HAP-1 (cell line): ENCODE data around the gene ROBO4.

Source experiments
- DNase-seq, 2 experiments: peaks; one replicate each; pipeline ENCODE4 v3.0.0-alpha.2; 2016 to 2020; ENCODE audit warnings: low spot score in 2 of 2
- H3K27me3 ChIP-seq: fragments of 250-450 bp; sonication (Bioruptor Pico); 2 replicates; pipeline ENCODE4 v1.5.1; 2020; ENCODE audit warnings: low read depth, mild to moderate bottlenecking, moderate library complexity
- H3K36me3 ChIP-seq: fragments of 250-450 bp; sonication (Bioruptor Pico); replicated peaks from 2 replicates; pipeline ENCODE4 v1.5.1; 2020; ENCODE audit warnings: mild to moderate bottlenecking
- H3K4me1 ChIP-seq: fragments of 250-450 bp; sonication (Bioruptor Pico); 2 replicates; pipeline ENCODE4 v1.5.1; 2020; ENCODE audit warnings: mild to moderate bottlenecking
- H3K4me3 ChIP-seq: fragments of 250-450 bp; sonication (Bioruptor Pico); 2 replicates; pipeline ENCODE4 v1.5.1; 2020; ENCODE audit warnings: mild to moderate bottlenecking, moderate library complexity
- H3K9me3 ChIP-seq: fragments of 250-450 bp; sonication (Bioruptor Pico); 2 replicates; pipeline ENCODE4 v1.5.1; 2020; ENCODE audit warnings: mild to moderate bottlenecking, moderate library complexity
- in situ Hi-C: fragments of 300-500 bp; cut with MboI; formaldehyde crosslinking; loops from 3 replicates; pipeline ENCODE4 v1.14.3; 2020; ENCODE audit warnings: low sequenced_read_pairs, inconsistent platforms, mixed read lengths

ROBO4 gene

GRCh38 chr11:124930799-124931198 lies 33.1 kb upstream of the ROBO4 start:
- Histone ChIP-seq H3K4me1 (no peaks in the 10 kb centered on the region), H3K36me3 (no peaks in the 10 kb centered on the region), H3K27me3 (peaks cover 15% of the 10 kb centered on the region), H3K4me3 (no peak overlapping the region), H3K9me3 (no peaks in the 10 kb centered on the region)
- in situ Hi-C loops = no loop called here
- DNase-seq = no peak

- Histone ChIP-seq H3K36me3 (no peaks in the 10 kb centered on the region), H3K9me3 (no peaks in the 10 kb centered on the region), H3K4me1 (no peaks in the 10 kb centered on the region), H3K4me3 (no peak overlapping the region), H3K27me3 (peaks cover 12% of the 10 kb centered on the region)
- in situ Hi-C loops = no loop called here
- DNase-seq = no peak
Measured at GRCh38 chr11:124928942-124929665, 31.4 kb upstream of the ROBO4 start.

- in situ Hi-C loops = no loop called here
Measured at GRCh38 chr11:124923296-124923695, 25.6 kb upstream of the ROBO4 start.

DNA sequence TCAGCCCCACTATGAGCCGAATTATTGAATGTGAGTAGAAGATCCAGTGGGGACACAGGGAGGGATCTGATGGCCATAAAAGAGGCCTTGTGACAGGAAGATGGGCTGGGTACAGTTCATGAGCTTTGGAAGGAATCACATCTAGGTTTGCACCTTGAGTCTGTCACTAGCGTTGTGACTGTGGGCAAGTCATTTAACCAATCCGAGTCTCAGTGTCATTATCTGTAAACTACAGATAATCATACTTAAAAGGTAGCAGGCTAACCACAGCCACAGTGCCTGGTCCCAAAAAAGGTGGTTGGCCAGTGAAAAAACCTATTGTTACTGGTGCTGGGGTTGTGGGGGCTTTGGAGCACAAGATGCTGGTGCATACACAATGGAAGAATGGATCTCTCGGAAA lies 25.2 kb upstream of the ROBO4 start:
- in situ Hi-C loops = no loop called here
- H3K4me3 ChIP-seq = no peak overlapping the region
- H3K4me1 ChIP-seq = no peaks in the 10 kb centered on the region
- no peaks in the 10 kb centered on the region for H3K9me3 ChIP-seq
- DNase-seq = no peak
- 0 out of 2 replicates have a peak, but pooled peaks cover 6% of the 10 kb centered on the region for H3K27me3 ChIP-seq
- no peaks in the 10 kb centered on the region for H3K36me3 ChIP-seq

More at GRCh38 chr11:124923296-124923695, 25.6 kb upstream of the ROBO4 start:
- H3K27me3 ChIP-seq = 0 out of 2 replicates have a peak, but pooled peaks cover 4% of the 10 kb centered on the region
- H3K4me1 ChIP-seq = no peaks in the 10 kb centered on the region
- no peak for DNase-seq
- H3K9me3 ChIP-seq = no peaks in the 10 kb centered on the region
- no peaks in the 10 kb centered on the region for H3K36me3 ChIP-seq
- no peak overlapping the region for H3K4me3 ChIP-seq

DNA sequence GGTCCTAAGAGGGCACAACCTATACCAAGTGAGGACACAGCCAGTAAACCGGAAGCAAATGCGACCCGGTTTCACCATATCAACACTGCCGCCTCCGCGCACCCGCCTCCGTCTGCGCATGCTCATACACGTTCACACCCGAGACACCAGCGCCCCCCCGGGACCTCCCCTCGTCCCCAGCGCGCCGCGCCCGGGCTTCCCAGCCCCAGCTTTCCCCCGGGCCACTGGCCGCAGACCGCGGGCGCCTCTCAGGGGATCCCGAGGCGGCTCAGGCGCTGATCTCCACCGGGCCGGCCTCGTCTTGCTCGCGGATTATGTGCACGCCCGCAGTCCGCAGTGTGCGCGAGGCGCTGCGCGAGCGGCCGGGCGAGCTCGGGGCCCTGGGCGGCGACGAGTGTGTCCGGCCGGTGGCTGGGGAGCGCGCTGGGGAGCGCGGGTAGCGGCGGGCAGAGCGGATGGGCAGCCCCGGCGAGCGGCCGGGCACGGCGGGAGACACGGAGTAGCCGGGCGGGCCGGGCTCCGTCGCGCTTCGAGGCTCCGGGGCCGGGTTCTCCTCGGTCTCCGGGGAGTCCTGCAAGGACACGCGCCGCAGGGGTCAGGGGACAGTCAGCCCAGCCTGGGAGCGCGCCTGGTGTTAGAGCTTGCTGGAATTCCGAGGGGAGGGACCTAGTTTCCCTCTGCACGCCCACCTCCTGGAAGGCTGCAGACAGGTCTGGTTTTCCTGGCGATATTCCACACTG lies 23.4 kb upstream of the ROBO4 start:
- no peaks in the 10 kb centered on the region for H3K4me1 ChIP-seq
- no peaks in the 10 kb centered on the region for H3K36me3 ChIP-seq
- DNase-seq = no peak
- in situ Hi-C loops = no loop called here
- no peaks in the 10 kb centered on the region for H3K9me3 ChIP-seq
- 0 out of 2 replicates have a peak, but pooled peaks cover 3% of the 10 kb centered on the region for H3K27me3 ChIP-seq
- no peak overlapping the region for H3K4me3 ChIP-seq

GRCh38 chr11:124920356-124920755 lies 22.7 kb upstream of the ROBO4 start:
- DNase-seq = no peak
- no peaks in the 10 kb centered on the region for H3K4me1 ChIP-seq
- no peaks in the 10 kb centered on the region for H3K36me3 ChIP-seq
- no peaks in the 10 kb centered on the region for H3K9me3 ChIP-seq
- in situ Hi-C loops = no loop called here
- H3K4me3 ChIP-seq = no peak overlapping the region
- 0 out of 2 replicates have a peak, but pooled peaks cover 3% of the 10 kb centered on the region for H3K27me3 ChIP-seq

GRCh38 chr11:124919898-124920297 lies 22.2 kb upstream of the ROBO4 start:
- DNase-seq = no peak
- in situ Hi-C loops = no loop called here
- H3K4me3 ChIP-seq = no peak overlapping the region
- no peaks in the 10 kb centered on the region for H3K9me3 ChIP-seq
- H3K27me3 ChIP-seq = 0 out of 2 replicates have a peak, but pooled peaks cover 3% of the 10 kb centered on the region
- H3K36me3 ChIP-seq = no peaks in the 10 kb centered on the region
- no peaks in the 10 kb centered on the region for H3K4me1 ChIP-seq

- in situ Hi-C loops = no loop called here
- Histone ChIP-seq H3K27me3 (0 out of 2 replicates have a peak, but pooled peaks cover 3% of the 10 kb centered on the region), H3K36me3 (no peaks in the 10 kb centered on the region), H3K4me1 (no peaks in the 10 kb centered on the region), H3K9me3 (no peaks in the 10 kb centered on the region), H3K4me3 (no peak within 1 kb of the TSS)
- no peak for DNase-seq
Measured at GRCh38 chr11:124918950-124919349, 21.3 kb upstream of the ROBO4 start, which contains the start of gene HEPN1. HEPN1 (plus strand) TSS chr11:124919250.

DNA sequence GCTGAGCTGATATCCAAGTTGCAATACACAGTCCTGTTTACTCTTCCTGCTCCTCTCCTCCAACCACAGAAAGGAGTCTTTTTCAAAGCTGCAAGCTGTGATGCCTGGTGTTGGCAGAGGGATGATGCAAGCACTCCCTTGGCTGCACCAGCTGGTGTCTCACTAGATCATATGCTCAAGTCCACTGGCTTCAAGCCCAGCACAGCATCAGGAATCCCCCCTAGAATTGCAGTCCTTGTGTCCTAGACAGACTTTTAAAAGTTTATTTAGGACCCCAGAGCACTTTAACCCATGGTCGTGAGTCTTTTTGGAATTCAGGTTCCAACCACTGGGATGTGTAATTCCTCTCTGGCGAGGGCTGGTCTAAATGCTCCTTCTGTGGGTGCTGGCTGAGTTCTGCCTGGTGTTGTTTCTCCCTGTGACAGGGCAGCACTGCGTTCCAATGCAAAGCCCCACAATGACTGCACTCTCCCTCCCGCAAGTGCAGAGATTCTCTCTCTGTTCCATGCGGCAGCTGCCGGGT lies 19.5 kb upstream of the ROBO4 start:
- no peaks in the 10 kb centered on the region for H3K9me3 ChIP-seq
- H3K36me3 ChIP-seq = no peaks in the 10 kb centered on the region
- 0 out of 2 replicates have a peak, but pooled peaks cover 3% of the 10 kb centered on the region for H3K27me3 ChIP-seq
- in situ Hi-C loops = no loop called here
- no peaks in the 10 kb centered on the region for H3K4me1 ChIP-seq
- H3K4me3 ChIP-seq = no peak overlapping the region
- no peak for DNase-seq

DNA sequence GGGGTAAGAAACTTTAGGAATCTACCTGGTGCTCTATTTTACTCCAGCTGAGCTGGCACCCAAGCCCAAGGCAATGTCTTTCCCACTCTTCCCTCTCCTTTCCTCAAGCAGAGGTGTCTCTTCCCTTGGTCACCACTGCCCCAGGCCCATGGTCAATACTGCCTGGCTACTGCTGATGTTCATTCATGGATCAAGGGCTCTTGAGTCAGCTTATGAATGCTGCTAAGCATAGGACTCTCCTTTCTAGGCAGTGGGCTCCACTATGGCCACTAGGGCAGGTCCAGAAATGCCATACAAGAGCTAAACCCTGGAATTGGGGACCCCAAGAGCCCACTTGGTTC lies 18.7 kb upstream of the ROBO4 start:
- no peak for DNase-seq
- no peaks in the 10 kb centered on the region for H3K36me3 ChIP-seq
- no peaks in the 10 kb centered on the region for H3K4me1 ChIP-seq
- 0 out of 2 replicates have a peak, but pooled peaks cover 3% of the 10 kb centered on the region for H3K27me3 ChIP-seq
- in situ Hi-C loops = no loop called here
- H3K4me3 ChIP-seq = no peak overlapping the region
- no peaks in the 10 kb centered on the region for H3K9me3 ChIP-seq

DNA sequence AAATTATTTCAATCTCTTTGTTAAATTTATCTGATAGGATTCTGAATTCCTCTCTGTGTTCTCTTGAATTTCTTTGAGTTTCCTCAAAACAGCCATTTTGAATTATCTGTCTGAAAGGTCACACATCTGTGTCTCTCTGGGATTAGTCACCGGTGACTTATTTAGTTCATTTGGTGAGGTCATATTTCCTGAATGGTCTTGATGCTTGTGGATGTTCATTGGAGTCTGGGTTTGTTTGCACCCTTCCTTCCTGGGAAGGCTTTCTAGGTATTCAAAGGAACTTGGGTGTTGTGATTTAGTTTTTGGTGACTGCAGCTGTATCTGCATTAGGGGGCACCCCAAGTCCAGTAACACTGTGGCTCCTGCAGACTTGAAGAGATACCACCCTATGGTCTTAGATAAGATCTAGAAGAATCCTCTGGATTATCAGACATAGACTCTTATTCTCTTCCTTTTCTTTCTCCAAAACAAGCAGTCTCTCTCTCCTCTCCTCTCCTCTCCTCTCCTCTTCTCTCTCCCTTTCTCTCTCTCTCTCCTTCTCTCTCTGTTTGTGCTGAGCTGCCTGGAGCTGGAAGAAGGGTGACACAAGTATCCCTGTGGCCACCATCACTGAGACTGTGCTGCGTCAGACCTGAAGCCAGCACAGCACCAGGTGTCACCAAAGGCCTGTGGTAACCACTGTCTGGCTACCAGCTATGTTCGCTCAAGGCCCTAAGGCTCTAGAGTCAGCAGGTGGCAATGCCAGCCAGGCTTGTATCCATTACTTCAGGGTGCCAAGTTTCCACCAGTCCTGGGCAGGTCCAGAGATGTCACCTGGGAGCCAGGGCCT lies 18.1 kb upstream of the ROBO4 start:
- Histone ChIP-seq H3K9me3 (no peaks in the 10 kb centered on the region), H3K4me3 (no peak overlapping the region), H3K27me3 (0 out of 2 replicates have a peak, but pooled peaks cover 3% of the 10 kb centered on the region), H3K4me1 (no peaks in the 10 kb centered on the region), H3K36me3 (no peaks in the 10 kb centered on the region)
- in situ Hi-C loops = no loop called here
- no peak for DNase-seq

- no peaks in the 10 kb centered on the region for H3K36me3 ChIP-seq
- H3K9me3 ChIP-seq = no peaks in the 10 kb centered on the region
- no peaks in the 10 kb centered on the region for H3K4me1 ChIP-seq
- peaks cover 39% of the 10 kb centered on the region for H3K27me3 ChIP-seq
- DNase-seq = no peak
- in situ Hi-C loops = no loop called here
- no peak overlapping the region for H3K4me3 ChIP-seq
Measured at GRCh38 chr11:124902616-124903015, 5.0 kb upstream of the ROBO4 start.

DNA sequence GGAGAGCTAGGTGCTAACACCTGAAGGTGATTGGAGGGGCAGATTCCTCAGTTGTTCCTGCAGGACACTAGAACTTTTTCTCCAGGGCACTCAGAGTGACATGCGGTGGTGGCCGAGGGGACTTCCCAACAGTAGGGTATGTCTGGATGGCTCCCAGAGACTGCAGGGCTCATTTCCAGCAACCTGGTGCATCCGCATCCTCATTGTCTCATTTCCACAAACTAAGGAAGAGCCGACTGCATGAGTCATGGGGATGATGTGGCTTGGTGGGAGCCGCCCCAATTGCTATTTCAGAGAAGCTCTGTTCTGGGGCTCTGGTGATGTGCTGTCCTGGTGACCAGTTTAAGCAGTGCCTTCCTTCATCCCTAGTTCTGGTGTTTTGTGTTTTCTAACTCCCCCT lies 2.8 kb upstream of the ROBO4 start:
- Histone ChIP-seq H3K4me1 (no peaks in the 10 kb centered on the region), H3K27me3 (peaks cover 39% of the 10 kb centered on the region), H3K9me3 (no peaks in the 10 kb centered on the region), H3K4me3 (no peak overlapping the region), H3K36me3 (no peaks in the 10 kb centered on the region)
- no peak for DNase-seq
- in situ Hi-C loops = no loop called here
